CD4-positive, alpha-beta T cell treated with Interleukin-1 beta for 1 hour (primary cell): ENCODE results near the gene CA5A.
"Not testable (repeated sequence)": the region's sequence is repeated elsewhere in the genome, so short reads cannot be mapped to it uniquely, and the experiment has no call there.

Experiments used
- DNase-seq, 2 donors: peaks; one replicate each; pipeline ENCODE4 v3.0.0-alpha.2; 2020 to 2022

The CA5A gene

DNA sequence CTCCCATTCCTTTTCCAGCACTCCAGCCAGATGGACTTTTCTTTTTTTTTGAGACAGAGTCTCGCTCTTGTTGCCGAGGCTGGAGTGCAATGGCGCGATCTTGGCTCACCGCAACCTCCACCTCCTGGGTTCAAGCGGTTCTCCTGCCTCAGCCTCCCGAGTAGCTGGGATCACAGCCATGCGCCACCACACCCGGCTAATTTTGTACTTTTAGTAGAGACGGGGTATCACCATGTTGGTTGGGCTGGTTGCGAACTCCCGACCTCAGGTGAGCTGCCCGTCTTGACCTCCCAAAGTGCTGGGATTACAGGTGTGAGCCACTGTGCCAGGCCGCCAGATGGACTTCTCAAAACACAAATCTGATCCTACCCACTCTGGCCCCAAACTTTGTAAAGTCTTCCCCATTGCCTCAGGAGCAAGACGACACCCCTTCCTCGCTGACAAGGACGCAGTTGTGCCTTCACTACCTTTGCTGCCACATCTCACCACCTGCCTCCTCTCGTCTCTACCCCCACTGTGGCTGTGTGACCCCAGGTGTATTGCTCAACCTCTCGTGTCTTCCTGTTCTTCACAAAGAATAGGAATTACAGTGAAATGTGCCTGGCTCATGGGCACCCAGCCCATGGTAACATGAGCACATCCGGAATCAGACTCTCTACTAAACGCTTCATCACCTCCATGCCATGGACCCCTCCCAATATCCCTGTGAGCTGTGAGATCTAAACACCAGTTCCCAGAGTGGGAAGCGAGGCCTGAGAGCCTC lies 11.2 kb upstream of the CA5A start:
- no peak for DNase-seq

DNA sequence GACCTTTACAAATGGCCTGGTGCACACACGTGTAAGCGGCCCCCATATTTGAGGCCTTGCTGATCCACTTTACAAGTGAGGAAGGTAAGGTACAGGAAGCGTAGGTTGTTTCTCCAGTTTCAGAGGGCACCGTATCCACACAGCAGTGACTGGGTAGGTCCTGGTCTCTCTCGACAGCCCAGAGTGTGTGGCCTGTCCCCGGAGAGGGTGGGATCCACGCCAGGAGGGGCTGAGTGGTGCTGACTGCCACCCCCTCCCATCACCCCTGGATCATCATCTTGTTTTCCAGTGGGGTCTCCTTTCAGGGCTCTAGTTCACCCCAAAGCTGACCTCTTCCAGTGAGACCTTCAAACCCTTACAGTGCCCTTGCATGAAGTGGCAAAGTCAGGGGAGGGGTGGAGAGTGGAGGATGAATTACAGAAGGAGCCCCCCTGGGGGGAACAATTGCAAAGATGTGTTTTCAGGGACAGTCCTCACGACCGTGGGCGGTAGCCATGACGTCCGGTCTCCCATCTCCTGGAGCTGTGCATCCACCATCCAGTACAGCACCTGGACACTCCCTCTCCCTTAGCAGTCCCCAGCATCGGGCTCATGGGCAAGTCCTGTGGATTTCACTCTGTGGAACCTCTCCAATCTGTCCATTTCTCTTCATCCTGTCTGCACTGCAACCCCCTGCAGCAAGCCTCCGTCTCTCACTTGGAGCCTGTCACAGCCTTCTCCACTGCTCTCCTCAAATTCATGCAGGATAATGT lies 10.4 kb upstream of the CA5A start:
- DNase-seq, result no peak

DNA sequence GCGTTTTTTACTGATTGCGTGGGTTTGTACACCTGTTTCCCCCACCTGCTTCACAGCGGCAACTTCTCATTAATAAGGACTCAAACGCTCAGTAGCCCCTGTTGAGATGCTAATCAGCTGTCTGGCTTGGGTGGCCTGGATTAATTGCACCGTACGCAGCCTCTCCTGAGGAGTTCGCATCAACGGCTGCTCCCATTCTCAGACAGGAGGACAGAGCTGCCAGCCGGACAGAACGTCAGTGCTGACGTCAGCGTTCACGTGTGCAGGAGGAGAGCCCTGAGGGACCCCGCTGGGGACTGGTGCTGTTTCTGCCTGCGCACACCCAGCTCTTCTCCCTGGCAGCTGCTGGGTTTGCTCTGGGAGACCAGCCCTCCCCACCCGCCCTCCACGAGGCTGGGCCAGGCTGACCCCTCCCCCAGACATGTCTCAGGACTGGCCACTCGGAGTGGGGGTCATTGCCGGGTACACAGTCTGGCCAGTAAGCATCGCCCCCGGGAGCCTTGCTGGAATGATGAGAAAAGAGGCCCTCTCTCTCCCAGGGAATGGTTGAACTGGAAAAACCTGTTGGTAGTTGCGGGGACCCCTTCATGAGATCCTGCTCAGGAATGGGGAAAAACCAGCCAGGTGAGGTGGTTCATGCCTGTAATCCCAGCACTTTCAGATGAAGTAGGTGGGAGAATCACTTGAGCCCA lies 9.2 kb upstream of the CA5A start:
- DNase-seq, result peak; percentile 27 to 71

DNA sequence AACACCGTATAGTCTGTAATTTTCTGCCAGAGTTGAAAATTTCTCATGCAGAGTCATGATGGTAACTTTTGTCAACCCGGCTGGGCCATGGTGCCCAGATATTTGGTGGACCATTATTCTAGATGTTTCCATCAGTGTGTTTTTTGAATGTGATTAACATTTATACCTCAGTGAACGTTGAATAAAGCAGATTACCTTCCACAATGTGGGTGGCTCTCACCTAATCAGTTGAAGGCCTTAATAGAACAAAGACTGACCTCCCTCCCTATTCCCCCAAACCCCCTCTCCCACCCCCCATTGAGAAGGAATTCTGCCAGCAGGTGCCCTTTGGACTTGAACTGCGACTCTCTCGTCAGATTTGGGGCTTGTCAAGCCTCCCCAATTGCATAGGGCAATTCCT lies 6.4 kb upstream of the CA5A start:
- no peak for DNase-seq

DNA sequence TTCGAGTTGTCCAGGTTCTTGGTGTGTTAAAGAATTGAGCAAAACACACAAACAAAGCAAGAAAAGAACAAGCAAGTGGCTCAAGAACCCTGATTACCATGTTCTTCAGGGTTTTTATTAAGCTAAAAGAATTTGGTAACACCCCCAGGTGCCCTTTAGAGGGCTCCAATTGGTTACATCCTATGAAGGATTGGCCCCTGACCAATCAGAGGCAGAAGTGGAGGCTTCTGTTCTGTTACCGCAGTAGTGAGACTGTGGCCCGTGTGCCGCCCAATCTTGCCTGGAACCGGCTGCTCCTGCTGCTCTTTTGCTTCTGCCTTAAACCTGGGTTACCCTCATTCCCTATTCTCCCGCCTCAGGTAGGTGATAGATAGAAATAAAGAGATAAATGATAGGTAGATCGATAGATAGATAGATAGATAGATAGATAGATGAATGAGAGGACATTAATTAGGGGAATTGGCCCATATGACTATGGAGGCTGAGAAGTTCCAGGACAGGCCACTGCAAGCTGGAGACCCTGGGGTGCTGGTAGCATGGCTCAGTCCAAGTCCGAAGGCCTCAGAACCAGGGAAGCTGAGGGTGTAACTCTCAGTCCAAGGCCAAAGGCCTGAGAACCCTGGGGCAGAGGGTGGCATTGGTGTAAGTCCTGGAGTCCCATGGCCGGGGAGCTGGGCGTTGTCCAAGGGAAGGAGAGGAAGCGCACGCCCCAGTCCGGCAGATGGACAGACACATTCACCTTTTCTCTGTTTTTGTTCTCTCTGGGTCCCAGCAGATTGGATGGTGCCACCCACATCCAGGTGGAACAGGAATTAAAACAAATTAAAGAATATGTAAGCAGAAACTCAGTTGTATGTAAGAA lies 3.5 kb upstream of the CA5A start:
- no peak for DNase-seq

DNA sequence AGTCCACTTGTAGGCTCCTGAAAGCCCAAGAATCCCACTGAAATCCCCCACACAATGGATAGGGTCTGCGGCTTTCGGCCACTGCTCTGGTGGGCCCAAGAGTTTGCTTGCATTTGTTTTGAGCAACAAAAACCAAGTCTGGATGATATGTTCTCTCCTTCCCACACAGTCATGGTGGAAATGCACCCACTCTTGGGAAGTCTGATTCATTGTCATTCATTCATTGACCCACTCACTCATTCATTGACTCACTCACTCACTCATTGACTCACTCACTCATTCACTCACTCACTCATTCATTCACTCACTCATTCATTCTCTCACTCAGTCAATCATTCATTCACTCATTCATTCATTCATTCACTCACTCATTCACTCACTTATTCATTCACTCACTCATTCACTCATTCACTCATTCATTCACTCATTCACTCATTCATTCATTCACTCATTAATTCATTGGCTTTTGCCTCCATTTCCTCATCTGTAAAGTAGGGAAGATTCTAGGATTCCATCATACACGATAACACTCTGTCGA lies 2.2 kb upstream of the CA5A start:
- DNase-seq, result no peak

DNA sequence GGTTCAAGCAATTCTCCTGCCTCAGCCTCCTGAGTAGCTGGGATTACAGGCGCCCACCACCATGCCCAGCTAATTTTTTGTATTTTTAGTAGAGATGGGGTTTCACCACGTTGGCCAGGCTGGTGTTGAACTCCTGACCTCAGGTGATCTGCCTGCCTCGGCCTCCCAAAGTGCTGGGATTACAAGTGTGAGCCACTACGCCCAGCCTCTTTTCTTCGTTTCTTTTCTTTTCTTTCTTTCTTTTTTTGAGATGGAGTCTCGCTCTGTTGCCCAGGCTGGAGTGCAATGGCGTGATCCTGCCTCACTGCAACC lies 858 bp upstream of the CA5A start:
- DNase-seq, result not testable (repeated sequence)

DNA sequence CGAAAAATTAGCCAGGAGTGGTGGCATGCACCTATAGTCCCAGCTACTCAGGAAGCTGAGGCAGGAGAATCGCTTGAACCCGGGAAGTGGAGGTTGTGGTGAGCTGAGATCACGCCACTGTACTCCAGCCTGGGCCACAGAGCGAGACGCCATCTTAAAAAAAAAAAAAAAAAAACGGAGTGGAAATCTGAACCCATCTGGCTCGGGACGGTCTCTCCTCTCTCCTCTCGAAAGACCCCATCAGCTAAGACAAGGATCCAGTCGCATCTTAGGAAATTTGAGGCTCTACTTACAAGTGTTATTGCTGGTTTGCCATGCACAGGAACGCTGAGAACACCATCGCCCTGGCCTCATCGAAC lies 334 bp downstream of the CA5A start:
- DNase-seq, result not testable (repeated sequence)

DNA sequence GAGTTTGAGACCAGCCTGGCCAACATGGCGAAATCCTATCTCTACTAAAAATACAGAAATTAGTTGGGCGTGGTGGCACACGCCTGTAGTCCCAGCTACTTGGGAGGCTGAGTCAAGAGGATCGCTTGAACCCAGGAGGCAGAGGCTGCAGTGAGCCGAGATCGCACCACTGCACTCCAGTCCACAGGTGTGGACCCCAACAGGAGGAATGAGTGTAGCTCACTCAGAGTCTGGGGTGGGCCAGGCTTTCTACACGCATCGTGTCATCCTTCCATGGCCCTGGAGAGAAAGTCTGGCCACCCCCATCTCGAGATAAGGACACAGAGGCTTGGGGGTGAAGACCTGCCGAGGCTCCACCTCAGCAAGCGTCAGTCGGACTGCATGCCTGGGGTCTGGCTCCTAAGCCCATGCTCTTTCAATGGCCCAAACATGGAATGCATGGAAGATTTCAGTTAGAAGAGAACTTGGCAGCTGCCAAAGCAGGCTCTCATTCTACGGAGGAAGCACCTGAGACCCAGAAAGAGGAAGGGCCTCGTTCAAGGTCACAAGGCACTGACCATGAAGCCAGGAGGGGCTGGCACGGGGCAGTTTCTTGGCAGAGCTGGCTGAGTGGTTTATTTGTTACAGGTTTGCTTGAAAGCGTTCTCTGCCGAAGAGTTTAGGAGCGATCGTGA lies 1.4 kb downstream of the CA5A start:
- DNase-seq, result not testable (repeated sequence)

DNA sequence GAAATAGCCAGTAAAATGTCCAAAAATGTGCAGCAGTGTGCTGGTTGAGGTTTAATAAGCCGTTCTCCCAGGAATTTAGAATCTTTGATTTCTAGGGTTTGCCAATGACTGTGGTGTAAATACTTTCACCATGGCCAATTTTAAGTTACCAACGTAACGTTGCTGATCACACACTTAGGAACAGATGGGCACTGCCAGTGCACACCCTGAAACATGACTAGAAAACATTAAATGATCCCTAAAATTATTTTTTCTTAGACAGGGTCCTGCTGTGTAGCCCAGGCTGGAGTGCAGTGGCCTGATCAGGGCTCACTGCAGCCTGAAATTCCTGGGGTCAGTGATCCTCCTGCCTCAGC lies 3.2 kb downstream of the CA5A start:
- DNase-seq, result no peak

DNA sequence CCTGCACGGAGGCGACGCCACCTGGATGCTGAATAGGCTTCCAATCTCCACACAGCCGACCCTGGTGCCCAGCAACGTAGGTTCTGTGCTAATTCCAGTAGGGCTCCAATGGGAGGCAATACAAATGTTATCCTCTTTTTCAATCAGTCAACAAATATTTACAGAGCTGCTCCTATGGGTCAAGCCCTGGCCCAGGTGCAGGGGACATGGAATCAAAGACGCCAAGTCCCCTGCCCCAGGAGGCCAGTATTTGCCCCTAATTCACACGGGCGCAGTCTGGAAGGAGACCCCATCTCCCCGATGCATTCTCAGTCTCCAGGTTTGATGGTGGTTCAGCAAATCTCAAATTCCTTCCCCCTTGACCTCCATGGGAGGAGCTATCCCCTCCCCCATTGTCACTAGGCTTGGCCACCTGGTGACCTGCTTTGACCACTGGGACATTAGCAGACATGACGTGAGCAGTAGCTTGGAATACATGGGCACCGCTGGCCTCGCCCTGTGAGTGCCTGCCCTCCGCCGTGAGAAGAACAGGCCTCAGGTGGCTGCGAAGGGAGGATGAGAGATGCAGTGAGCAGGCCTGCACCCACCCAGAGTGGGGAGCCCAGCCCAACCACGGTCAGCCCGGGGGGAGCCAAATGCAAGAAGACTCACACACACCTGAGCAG lies 3.7 kb downstream of the CA5A start:
- DNase-seq, result not testable (repeated sequence)

DNA sequence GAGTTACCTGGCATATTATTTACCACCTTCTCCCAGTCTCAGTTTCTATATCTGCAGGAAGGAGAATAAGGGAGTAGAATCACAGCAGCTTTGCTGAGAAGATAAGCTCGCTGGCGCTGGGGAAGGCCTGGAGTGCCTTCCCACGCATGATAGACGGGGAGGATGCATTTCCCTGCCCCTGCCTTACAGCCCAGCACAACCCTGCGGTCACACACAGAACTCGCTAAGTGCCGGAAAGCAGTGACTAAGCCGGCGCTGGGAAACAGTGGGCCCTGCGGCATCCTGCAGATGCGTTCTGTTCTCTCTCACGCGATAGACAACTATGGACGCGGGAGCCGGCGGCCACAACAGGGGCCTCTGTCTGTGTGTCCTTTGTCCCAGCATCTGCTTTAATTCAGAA lies 4.8 kb downstream of the CA5A start:
- no peak for DNase-seq

DNA sequence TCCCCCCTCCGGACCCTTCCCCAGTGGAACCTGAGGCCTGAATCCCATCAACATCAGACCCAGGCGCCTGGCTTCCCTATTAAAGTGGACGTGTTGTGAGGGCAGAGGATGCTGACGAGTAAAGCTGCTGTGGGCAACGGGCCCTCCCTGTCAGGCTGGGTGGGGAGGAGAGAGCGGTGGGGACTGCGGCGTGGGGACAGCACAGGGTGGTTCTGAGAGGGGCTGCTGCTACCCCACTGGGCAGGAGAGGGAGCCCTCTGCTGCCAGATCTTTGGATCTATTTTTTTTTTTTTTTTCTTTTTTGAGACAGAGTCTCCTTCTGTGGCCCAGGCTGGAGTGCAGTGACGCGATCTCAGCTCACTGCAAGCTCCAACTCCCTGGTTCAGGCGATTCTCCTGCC lies 5.9 kb downstream of the CA5A start:
- DNase-seq, result no peak

DNA sequence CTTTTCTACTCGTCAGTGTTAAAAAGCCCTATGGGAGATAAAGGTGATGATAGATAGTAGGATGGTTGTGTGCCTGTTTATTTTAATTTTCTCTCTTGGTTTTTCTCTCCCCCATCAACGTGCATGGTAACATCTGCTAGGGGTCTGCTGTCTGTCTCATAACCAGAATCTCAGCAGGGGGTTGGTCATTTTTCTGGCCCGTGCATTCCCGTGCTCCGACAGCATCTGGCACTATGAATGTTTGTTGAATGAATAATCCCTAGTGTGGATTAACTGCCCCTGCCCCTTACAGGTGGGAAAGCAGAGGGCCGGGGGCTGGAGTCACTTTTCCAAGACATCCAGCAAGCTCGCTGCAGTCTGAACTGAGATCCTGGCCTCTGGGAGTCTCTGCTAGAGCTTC lies 6.3 kb downstream of the CA5A start:
- DNase-seq, result no peak

DNA sequence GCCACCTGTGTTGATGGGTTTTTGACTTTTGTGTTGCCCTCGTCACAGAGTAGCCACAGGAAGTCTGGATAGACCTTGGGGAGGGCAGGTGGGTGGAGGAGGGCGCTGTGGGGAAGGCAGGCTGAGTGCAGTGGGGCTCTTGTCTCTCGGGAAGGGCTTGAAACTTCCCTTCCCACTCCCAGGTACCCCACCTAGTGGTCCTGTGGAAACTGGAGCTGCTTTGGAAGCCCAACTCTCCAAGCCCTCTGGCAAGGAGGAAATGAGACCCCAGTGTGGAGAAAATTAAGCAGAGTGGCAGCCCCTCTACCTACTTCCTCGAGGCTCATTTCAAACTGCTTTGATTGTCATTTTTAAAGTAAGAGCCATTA lies 9.2 kb downstream of the CA5A start:
- DNase-seq, result no peak

DNA sequence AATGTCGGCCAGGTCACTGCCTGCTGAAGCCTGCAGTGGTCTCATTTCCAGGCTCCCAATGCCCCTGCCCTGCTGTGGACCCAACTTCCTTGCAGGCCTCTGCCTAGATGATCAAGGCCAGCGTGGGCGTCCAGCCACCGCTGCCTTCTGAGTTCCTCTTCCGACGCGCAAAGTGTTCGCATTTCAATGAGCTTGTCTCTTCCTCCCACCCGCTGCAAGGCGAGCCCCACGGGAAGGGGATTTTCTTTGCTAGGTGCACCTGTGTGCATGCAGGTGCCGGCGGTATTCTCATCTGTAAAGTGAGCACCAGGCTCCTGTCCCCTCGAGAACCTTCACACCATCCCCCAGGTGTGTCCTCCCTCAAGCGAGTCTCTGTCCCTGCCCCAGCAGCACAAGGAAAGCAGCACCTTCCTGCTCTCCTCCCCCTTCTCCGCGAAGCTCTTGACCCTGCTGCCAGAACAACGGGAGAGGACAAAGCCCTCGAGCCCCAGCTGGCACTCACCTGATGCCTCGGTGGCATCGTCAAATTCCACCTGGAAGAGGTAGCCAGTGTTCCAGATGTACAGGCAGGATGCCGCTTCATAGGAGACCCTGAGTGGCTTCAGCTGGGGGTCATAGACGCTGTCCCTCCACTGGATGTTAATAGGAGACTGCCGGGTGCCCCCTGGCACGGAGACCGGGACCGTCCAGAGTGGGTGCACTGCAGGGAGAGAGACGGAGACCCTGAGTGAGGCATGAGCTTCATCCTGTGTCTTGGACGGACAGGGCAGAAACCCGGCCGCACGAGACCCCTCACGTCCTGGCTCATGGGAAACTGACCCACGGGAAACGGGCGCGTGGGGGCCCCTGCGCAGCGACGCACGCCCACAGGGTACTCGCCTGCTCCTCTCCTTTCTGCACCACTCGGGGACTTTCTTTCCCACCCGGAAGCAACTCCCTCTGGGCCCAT lies 9.8 kb downstream of the CA5A start:
- peak in 1 of 2 donors; percentile 52 for DNase-seq

DNA sequence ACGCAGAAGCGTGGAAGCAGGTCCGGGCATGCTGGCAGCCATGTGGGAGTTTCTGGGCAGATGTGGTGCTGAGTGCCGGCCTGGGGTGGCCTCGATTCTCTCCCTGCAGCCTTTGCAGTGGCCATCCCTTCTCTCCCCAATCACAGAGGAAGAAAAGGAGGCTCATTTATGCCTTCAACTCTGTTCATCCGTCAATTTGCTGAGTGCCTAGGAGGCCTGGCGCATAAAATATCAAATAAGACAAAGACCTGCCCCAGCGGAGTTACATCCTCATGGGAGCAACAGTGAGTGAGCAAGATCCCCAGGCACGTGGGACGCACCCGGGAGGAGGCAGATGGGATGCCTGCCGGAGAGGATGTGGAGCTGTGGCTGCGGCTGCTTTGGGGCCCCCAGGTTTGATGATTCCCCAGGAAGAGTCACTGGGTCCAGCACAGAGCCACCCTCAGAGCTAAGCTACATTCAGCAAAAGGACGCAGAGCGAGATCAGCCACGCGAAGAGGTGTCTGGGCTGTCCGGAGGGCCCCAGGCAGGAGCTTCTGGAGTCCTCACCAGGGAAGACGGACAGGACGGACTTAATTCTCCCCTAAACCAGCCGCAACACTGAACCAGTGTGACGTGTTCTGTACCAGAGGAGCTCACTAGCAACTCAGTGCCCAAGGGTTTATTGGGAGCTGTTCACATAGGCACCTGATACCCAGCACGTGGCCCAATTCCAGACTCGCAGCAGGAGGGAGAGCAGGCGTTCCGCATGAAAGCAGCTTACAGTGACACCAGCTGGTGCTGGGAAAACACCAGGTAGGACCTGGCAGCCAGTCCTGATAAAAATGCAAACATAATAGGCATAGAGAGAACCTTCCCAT lies 11.3 kb downstream of the CA5A start:
- no peak for DNase-seq

DNA sequence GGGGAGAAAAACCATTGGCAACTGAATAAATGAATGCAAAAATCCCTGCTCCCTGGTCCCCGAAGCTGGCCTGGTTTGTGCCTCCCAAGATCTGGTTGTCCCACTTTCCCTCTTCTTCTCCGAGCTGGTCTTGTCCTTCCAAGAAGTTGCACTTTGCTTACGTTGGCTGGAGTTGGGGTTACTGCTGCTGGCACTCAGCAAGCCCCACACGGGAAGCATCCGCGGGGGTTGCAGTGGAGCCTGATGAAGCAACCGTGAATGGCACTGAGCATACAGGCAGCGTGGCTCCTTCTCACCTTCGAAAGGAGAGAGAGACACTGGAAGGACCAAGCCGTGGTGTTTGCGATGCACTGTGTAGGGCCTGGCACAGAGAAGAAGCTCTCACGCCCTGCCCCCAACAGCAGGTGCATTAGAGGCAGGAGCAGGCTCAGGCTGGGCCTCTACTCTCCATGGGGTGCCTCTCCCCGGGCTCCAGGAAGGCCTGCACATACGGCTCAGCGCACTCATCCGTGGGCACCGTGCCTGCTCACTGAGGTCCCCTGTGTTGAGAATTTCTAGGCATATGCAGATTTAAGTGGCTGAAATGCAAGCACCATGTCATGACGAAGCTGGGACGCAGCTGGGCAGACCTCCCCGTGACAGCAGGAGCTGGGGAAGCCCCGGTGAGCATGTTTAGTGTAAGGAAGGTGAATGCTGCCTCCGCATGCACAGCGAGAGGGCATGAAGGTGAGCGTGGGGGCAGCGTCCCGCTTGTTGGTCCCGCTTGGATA lies 12.1 kb downstream of the CA5A start:
- peak in 1 of 2 donors; percentile 50 for DNase-seq
